IMR-90 (cell line): ENCODE measurements around the gene HES7. TPM values are rescaled to one million over a fixed set of nuclear protein-coding genes. Genes with fewer than 3 reads are reported as not detected.

Source experiments
- ATAC-seq: fragments of 200-7000 bp; cut with Tn5 transposase; 2 replicates; pipeline ENCODE4 v1.9.1; 2020; ENCODE audit warnings: low read depth, mild to moderate bottlenecking, moderate library complexity
- BruUV-seq: library from RNA; stranded (reverse); fragments of 400-500 nt; replicated peaks from 2 replicates; lab custom pipeline; 2021; lab: Mats Ljungman, UMichigan
- CTCF ChIA-PET: fragments of 300-600 bp; formaldehyde crosslinking; extraction: SDS; loops from one replicate; lab custom pipeline; 2021; ENCODE audit warnings: antibody characterized with exemption; lab: Yijun Ruan, JAX
- POLR2A ChIA-PET: fragments of 300-600 bp; sonication (Branson Sonifier 250); formaldehyde crosslinking; loops from one replicate; lab custom pipeline; 2022; ENCODE audit warnings: antibody characterized with exemption; ENCODE audit not compliant: unreplicated experiment; lab: Charles Lee
- DNase-seq: peaks from one replicate; pipeline ENCODE4 v3.0.0; 2013
- H2AFZ ChIP-seq: replicated peaks from 2 replicates; pipeline ENCODE3; 2013; ENCODE audit warnings: low read length, mild to moderate bottlenecking; ENCODE audit not compliant: poor library complexity
- H2AK5ac ChIP-seq: 2 replicates; pipeline ENCODE4 v1.6.1; 2013; ENCODE audit warnings: low read depth, low read length, inconsistent platforms
- H2AK9ac ChIP-seq: replicated peaks from 2 replicates; pipeline ENCODE3; 2013; ENCODE audit warnings: mild to moderate bottlenecking, low read depth, low read length, moderate library complexity; ENCODE audit not compliant: poor library complexity
- H2BK120ac ChIP-seq: 2 replicates; pipeline ENCODE4 v1.6.1; 2013; ENCODE audit warnings: low read depth, low read length, inconsistent platforms
- H2BK15ac ChIP-seq: 3 replicates; pipeline ENCODE4 v1.6.1; 2013; ENCODE audit warnings: low read depth, low read length, inconsistent platforms
- H2BK20ac ChIP-seq: 2 replicates; pipeline ENCODE4 v1.6.1; 2013; ENCODE audit warnings: low read depth, mild to moderate bottlenecking, inconsistent platforms, low read length, moderate library complexity
- H2BK5ac ChIP-seq: 2 replicates; pipeline ENCODE4 v1.6.1; 2013; ENCODE audit warnings: mild to moderate bottlenecking, low read depth, low read length, inconsistent platforms; ENCODE audit not compliant: poor library complexity, severe bottlenecking
- H3K14ac ChIP-seq: replicated peaks from 2 replicates; pipeline ENCODE4 v1.6.1; 2013; ENCODE audit warnings: low read depth, low read length, inconsistent platforms
- H3K18ac ChIP-seq: 2 replicates; pipeline ENCODE4 v1.6.1; 2013; ENCODE audit warnings: low read depth, low read length, control low read depth
- H3K23ac ChIP-seq: 2 replicates; pipeline ENCODE4 v1.6.1; 2013; ENCODE audit warnings: low read depth, low read length, inconsistent platforms
- H3K27ac ChIP-seq: 2 replicates; pipeline ENCODE4 v1.5.1; 2013; ENCODE audit warnings: mild to moderate bottlenecking, control low read depth, low read length; ENCODE audit not compliant: insufficient read depth
- H3K27me3 ChIP-seq: 2 replicates; pipeline ENCODE4 v1.6.1; 2013; ENCODE audit warnings: low read length; ENCODE audit not compliant: control insufficient read depth, insufficient read depth
- H3K36me3 ChIP-seq: 2 replicates; pipeline ENCODE4 v1.6.1; 2013; ENCODE audit warnings: low read length, mixed read lengths; ENCODE audit not compliant: control insufficient read depth, insufficient read depth
- H3K4ac ChIP-seq: 2 replicates; pipeline ENCODE4 v1.6.1; 2013; ENCODE audit warnings: low read depth, low read length, inconsistent platforms
- H3K4me1 ChIP-seq: 2 replicates; pipeline ENCODE4 v1.6.1; 2013; ENCODE audit warnings: low read length, mixed read lengths; ENCODE audit not compliant: control insufficient read depth, insufficient read depth
- H3K4me2 ChIP-seq: 2 replicates; pipeline ENCODE4 v1.6.1; 2013; ENCODE audit warnings: low read depth, mild to moderate bottlenecking, control low read depth, low read length, moderate library complexity
- H3K4me3 ChIP-seq: 2 replicates; pipeline ENCODE4 v1.5.1; 2013; ENCODE audit warnings: low read depth, mild to moderate bottlenecking, control low read depth, low read length, moderate library complexity; ENCODE audit not compliant: insufficient read depth
- H3K56ac ChIP-seq: 2 replicates; pipeline ENCODE4 v1.6.1; 2013; ENCODE audit warnings: low read length, inconsistent platforms; ENCODE audit not compliant: insufficient read depth; ENCODE audit errors: extremely low read depth
- H3K79me1 ChIP-seq, 2 experiments: 2 replicates each; pipeline ENCODE4 v1.6.1; 2013; ENCODE audit warnings: low read length in 2 of 2, inconsistent platforms in 1 of 2, low read depth in 1 of 2
- H3K9ac ChIP-seq: 2 replicates; pipeline ENCODE4 v1.6.1; 2013; ENCODE audit warnings: low read depth, low read length, control low read depth
- H3K9me1 ChIP-seq: 2 replicates; pipeline ENCODE4 v1.6.1; 2013; ENCODE audit warnings: low read length, inconsistent platforms; ENCODE audit not compliant: insufficient read depth
- H3K9me3 ChIP-seq: 2 replicates; pipeline ENCODE4 v1.6.1; 2013; ENCODE audit warnings: low read length; ENCODE audit not compliant: control insufficient read depth, insufficient read depth
- H4K20me1 ChIP-seq: 2 replicates; pipeline ENCODE4 v1.6.1; 2013; ENCODE audit warnings: low read length, inconsistent platforms; ENCODE audit not compliant: insufficient read depth
- H4K5ac ChIP-seq: 2 replicates; pipeline ENCODE4 v1.6.1; 2013; ENCODE audit warnings: mild to moderate bottlenecking, low read depth, low read length, control low read depth
- H4K8ac ChIP-seq, 2 experiments: 2 replicates each; pipeline ENCODE4 v1.6.1; 2013; ENCODE audit warnings: low read depth in 2 of 2, low read length in 2 of 2, control low read depth in 1 of 2, inconsistent platforms in 1 of 2
- H4K91ac ChIP-seq: 2 replicates; pipeline ENCODE4 v1.6.1; 2013; ENCODE audit warnings: low read depth, low read length, inconsistent platforms; ENCODE audit not compliant: insufficient read depth
- BHLHE40 ChIP-seq: fragments of 150-350 bp; IDR thresholded peaks from 2 replicates; pipeline ENCODE4 v1.6.1; 2016; ENCODE audit warnings: mild to moderate bottlenecking, low read depth, low read length
- CEBPB ChIP-seq: IDR thresholded peaks from 2 replicates; pipeline ENCODE4 v1.6.1; 2012; ENCODE audit warnings: low read depth, low read length, improper control_type of control experiment
- CHD1 ChIP-seq: IDR thresholded peaks from 2 replicates; pipeline ENCODE4 v1.6.1; 2012; ENCODE audit warnings: low read depth, low read length, improper control_type of control experiment
- CTCF ChIP-seq: conservative IDR thresholded peaks from 2 replicates; pipeline ENCODE4 v1.5.1; 2012; ENCODE audit warnings: mild to moderate bottlenecking, low read depth, low read length, improper control_type of control experiment
- ELK1 ChIP-seq: fragments of 150-350 bp; IDR thresholded peaks from 2 replicates; pipeline ENCODE4 v1.6.1; 2016; ENCODE audit warnings: low read depth, mild to moderate bottlenecking, low read length, moderate library complexity, borderline replicate concordance
- FOS ChIP-seq: fragments of 150-350 bp; IDR thresholded peaks from 2 replicates; pipeline ENCODE4 v1.6.1; 2016; ENCODE audit warnings: low read depth, low read length
- MAFK ChIP-seq: IDR thresholded peaks from 2 replicates; pipeline ENCODE4 v1.6.1; 2012; ENCODE audit warnings: low read depth, low read length, improper control_type of control experiment
- MAZ ChIP-seq: IDR thresholded peaks from 2 replicates; pipeline ENCODE4 v1.6.1; 2012; ENCODE audit warnings: low read depth, mild to moderate bottlenecking, low read length, improper control_type of control experiment, moderate library complexity, borderline replicate concordance
- MXI1 ChIP-seq: IDR thresholded peaks from 2 replicates; pipeline ENCODE4 v1.6.1; 2012; ENCODE audit warnings: low read depth, mild to moderate bottlenecking, low read length, moderate library complexity, borderline replicate concordance
- NFE2L2 ChIP-seq: fragments of 150-350 bp; IDR thresholded peaks from 2 replicates; pipeline ENCODE4 v1.6.1; 2016; ENCODE audit warnings: low read depth, mild to moderate bottlenecking, low read length
- POLR2A ChIP-seq: IDR thresholded peaks from 2 replicates; pipeline ENCODE4 v1.6.1; 2012; ENCODE audit warnings: mild to moderate bottlenecking, low read depth, low read length
- RAD21 ChIP-seq: IDR thresholded peaks from 2 replicates; pipeline ENCODE4 v1.6.1; 2012; ENCODE audit warnings: low read length, improper control_type of control experiment
- RCOR1 ChIP-seq: IDR thresholded peaks from 2 replicates; pipeline ENCODE4 v1.6.1; 2012; ENCODE audit warnings: mild to moderate bottlenecking, low read length, improper control_type of control experiment; ENCODE audit not compliant: insufficient replicate concordance
- RFX5 ChIP-seq: IDR thresholded peaks from 2 replicates; pipeline ENCODE4 v1.8.0; 2012; ENCODE audit warnings: low read depth, mild to moderate bottlenecking, low read length, moderate library complexity
- SMC3 ChIP-seq: fragments of 150-350 bp; IDR thresholded peaks from 2 replicates; pipeline ENCODE4 v1.6.1; 2016; ENCODE audit warnings: low read depth, mild to moderate bottlenecking, antibody characterized with exemption, low read length, moderate library complexity
- USF2 ChIP-seq: fragments of 150-350 bp; IDR thresholded peaks from 2 replicates; pipeline ENCODE4 v1.6.1; 2017; ENCODE audit warnings: mild to moderate bottlenecking, antibody characterized with exemption, low read length, low read depth
- WGBS, 2 experiments: methylation state at CpG; one replicate each; pipeline versions ENCODE4 v1.1.5 to v1.1.7; 2013; ENCODE audit warnings: missing lambda C conversion rate in 2 of 2; ENCODE audit not compliant: insufficient read length in 1 of 2; ENCODE audit errors: extremely low coverage in 2 of 2; 5-methylcytosine and 5-hydroxymethylcytosine counted together
- dilution Hi-C: fragments of 300-500 bp; cut with HindIII; formaldehyde crosslinking; loops from one replicate; pipeline ENCODE4 v1.14.3; 2018; ENCODE audit warnings: low sequenced_read_pairs; ENCODE audit not compliant: unreplicated experiment
- in situ Hi-C: fragments of 300-500 bp; cut with MboI; formaldehyde crosslinking; loops from 3 replicates; pipeline ENCODE4 v1.14.3; 2019; ENCODE audit warnings: low sequenced_read_pairs, inconsistent platforms, mixed read lengths
- intact Hi-C: fragments of 100-400 bp; cut with micrococcal nuclease; formaldehyde crosslinking; loops from 2 replicates; pipeline ENCODE4 v1.10.0; 2022
- polyA plus RNA-seq, 3 experiments: library from polyadenylated mRNA; depleted of rRNA; stranded (reverse); fragments of >200 nt; gene quantifications; 2 replicates each; pipeline ENCODE4 v1.2.3, GENCODE V29; 2012; ENCODE audit warnings: low replicate concordance in 1 of 3
- total RNA-seq: library from RNA; depleted of rRNA; stranded (reverse); fragments of >200 nt; gene quantifications from 2 replicates; pipeline ENCODE4 v1.2.3, GENCODE V29; 2012

Gene HES7
- total and polyA plus RNA-seq, 2 of the 4 experiments (the other 2 are of a cell fraction), result 0.43 TPM; not detected in 1

- TF ChIP-seq NFE2L2 (no peak), MAZ (no peak), RFX5 (no peak), BHLHE40 (no peak), RCOR1 (no peak), FOS (no peak), SMC3 (no peak), ELK1 (no peak), USF2 (no peak), RAD21 (no peak), POLR2A (no peak), CHD1 (no peak), MXI1 (no peak), MAFK (no peak), CTCF (no peak), CEBPB (no peak)
- Histone ChIP-seq H3K4me3 (no peak overlapping the region), H4K8ac (no peak overlapping the region), H4K91ac (no peak overlapping the region), H3K27me3 (no peaks in the 10 kb centered on the region), H3K14ac (no peak overlapping the region), H2AK9ac (no peak overlapping the region), H3K4me1 (peaks cover 18% of the 10 kb centered on the region), H3K9ac (no peak overlapping the region), H2AFZ (no peak overlapping the region), H3K9me3 (no peaks in the 10 kb centered on the region), H4K20me1 (no peaks in the 10 kb centered on the region), H3K4ac (no peak overlapping the region), H3K4me2 (no peak overlapping the region), H3K18ac (no peak overlapping the region), H4K5ac (no peak overlapping the region), H3K36me3 (no peaks in the 10 kb centered on the region), H2BK120ac (no peak overlapping the region), H2BK5ac (no peak overlapping the region), H2BK15ac (no peak overlapping the region), H3K27ac (no peak overlapping the region), H3K9me1 (peaks cover 4% of the 10 kb centered on the region; the same call in 1 of the 2 replicates), H3K56ac (no peak overlapping the region), H3K23ac (no peak overlapping the region), H2AK5ac (no peak overlapping the region), H2BK20ac (no peak overlapping the region), H3K79me1 (peaks cover 6% of the 10 kb centered on the region in 2 experiments; a peak in 2 of 4 replicates)
- in situ Hi-C loops, result loop anchor here (25.0 kb wide), 1 partner anchor 930 kb away; the partner anchor contains the start of genes DVL2, GABARAP and PHF23
- POLR2A ChIA-PET, result no interaction called here
- dilution Hi-C loops, result no loop called here
- DNase-seq (no peak), ATAC-seq (no peak)
- no TSS peak for BruUV-seq
- WGBS, 2 experiments, result 70% methylated on average over 2 of the region's 3 CpGs; no CpG with 5 or more reads in 1 of the 2 experiments
- intact Hi-C loops, result no loop called here
- CTCF ChIA-PET, result no interaction called here
These were observed 43.6 kb upstream of the HES7 start for GRCh38 chr17:8167526-8167925.
